Measurements from ENCODE around the gene CEP350. TPM values are rescaled to one million over a fixed set of nuclear protein-coding genes. Genes with fewer than 3 reads are reported as not detected.
"Not testable (repeated sequence)": the region's sequence is repeated elsewhere in the genome, so short reads cannot be mapped to it uniquely, and the experiment has no call there.

Gene CEP350
- total RNA-seq, 1 experiment from 2014 or later = 54.7 TPM

GRCh38 chr1:180112984-180113647, 158.5 kb downstream of the CEP350 start:
- DNase-seq (ENCODE audit: extremely low read depth, low read depth) = no peak

DNA sequence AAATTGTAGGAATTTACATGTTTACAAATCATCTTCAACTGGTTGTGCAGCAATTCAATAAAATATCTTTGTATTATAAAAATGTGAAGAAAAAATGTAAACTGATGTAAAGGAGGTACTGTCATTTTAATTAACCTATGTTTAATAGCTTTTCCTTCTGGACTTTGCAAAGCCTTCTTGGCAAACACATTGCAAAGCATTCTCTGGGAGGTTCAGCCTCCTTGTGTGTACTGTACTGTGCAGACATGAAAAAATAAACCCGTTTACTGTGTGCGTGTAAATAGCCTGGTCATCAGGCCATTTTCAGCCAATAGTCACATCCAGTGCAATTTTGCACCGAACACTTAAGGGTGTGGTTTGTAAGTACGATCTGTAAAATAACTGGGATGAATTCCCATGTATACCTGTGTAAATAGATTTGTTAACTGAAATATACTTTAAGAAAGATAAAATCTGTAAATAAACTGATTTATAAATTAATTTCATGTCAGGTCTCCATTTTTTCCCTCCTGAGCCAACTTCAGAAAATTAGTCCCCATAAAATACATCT, 159.9 kb downstream of the CEP350 start:
- no peak for DNase-seq (ENCODE audit: extremely low read depth, low read depth)

DNA sequence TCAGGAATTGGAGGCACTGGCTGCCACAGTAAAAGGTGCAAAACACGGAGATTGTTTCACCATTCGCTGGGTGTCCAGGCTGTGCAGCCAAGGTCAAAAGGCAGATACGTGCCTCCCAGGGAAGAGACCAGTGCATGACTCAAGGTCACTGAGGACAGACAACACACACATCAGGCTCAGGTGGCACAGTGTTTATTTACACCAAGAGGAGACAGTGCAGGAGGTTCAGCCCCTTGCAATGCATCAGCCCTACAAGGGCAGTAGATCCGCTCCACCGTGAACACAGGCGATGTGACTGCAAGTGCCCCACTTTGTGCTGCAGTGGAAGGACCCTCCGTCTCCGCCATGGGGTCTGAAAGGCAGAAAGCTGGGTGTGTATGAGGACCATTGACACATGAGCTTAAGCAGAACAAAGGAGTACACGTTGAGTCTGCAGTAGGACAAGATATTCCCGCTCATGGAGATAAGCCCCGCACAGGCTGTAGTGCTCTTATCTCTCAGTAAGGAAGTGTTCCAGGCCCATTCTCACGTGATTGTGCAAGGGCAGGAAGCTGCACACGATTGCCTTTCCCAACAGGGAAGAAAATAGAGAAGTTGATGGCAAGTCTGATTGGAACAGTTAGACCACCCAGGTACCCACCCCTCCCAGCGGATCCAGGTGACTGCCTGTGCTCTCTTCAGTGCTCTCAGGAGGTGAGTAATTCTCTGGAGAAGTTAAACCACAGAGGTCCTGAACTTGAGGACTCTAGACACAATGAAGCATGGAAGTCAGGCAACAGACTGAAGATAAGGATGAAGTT, 162.6 kb downstream of the CEP350 start:
- DNase-seq (ENCODE audit: extremely low read depth, low read depth) = no peak

GRCh38 chr1:180117764-180118116, 163.1 kb downstream of the CEP350 start:
- DNase-seq (ENCODE audit: extremely low read depth, low read depth) = peak; percentile 45

DNA sequence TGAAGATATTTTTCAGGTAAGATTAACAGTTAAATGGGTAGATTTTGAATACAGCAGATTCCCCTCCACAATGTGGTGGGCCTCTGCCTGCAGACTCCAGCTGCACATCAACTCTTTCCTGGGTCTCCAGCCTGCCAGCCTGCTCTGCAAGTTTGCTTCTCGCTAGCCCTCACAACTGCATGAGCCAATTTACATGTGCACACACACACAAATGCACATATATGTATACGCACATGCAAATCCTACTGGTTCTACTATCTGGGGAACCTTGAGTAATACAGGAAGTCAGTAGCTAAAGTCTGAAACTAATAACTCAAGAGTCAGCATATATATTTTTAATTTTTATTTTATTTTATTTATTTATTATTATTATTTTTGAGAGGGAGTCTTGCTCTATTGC, 165.2 kb downstream of the CEP350 start:
- DNase-seq (ENCODE audit: extremely low read depth, low read depth) = no peak

- DNase-seq (ENCODE audit: extremely low read depth, low read depth) = peak; percentile 28
These were observed 168.9 kb downstream of the CEP350 start for GRCh38 chr1:180123463-180123936.

DNA sequence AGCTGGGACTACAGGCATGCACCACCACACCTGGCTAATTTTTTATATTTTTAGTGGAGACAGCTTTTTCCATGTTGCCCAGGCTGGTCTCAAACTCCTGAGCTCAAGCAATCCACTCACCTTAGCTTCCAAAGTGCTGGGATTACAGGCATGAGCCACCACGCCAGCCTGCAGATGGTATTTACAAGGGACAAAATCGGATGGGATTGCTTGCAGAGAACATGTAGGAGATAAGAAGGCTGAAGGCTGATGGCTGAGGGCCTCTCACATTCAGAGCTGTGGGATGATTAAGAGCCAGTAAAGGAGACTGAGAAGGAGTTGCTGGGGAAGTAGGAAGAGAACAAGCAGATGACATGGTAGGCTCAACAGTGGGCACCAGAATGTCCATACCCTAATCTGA, 176.0 kb downstream of the CEP350 start:
- DNase-seq (ENCODE audit: extremely low read depth, low read depth) = no peak

DNA sequence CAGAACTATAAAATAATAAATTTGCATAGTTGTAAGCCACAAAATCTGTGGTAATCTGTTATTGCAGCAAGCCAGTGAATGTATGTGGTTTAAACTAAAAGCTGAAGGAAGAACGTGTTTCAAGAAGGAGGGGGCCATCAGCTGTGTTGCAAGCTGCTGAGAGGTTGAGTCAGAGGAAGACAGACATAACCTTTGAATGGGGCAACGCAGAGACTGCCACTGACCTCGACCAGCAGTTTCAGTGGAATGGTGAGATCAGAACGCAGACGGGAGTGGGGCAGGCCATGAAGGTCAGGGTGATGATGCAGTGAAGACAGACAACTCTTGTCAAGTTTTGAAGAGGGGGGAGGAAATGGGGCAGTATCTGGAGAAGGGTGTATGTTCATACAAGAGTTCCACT, 176.9 kb downstream of the CEP350 start:
- DNase-seq (ENCODE audit: extremely low read depth, low read depth) = peak; percentile 26

DNA sequence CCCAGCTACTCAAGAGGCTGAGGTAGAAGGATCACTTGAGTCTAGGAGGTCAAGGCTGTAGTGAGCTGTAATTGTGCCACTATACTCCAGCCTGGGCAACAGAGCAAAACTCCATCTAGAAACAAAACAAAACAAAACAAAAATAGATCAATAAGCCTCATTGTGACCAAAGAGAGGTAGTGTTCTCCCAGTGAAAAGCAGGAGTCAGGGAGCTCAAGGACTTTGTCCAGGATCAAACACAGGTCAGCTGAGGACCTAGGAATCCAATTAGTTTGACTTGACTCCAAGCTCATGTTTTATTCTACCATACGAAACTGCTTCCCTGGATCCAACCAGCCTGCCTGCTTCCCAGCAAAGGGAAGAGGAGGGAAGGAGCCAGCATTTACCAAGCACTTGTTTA, 178.6 kb downstream of the CEP350 start:
- DNase-seq (ENCODE audit: extremely low read depth, low read depth) = no peak

DNA sequence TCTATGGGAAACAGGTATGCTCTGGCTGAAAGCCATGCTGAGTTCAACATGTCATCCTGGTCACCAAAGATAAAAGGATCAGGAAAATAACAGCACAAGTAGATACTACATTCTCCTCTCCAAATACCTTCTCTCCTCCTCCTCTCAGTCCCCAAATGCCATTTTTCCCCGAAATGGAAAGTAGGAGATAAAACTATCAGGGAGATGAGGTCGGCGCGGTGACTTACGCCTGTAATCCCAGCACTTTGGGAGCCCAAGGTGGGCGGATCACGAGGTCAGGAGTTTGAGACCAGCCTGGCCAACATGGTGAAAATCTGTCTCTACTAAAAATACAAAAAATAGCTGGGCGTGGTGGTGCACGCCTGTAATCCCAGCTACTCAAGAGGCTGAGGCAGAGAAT, 179.1 kb downstream of the CEP350 start:
- not testable (repeated sequence) for DNase-seq (ENCODE audit: extremely low read depth, low read depth)

DNA sequence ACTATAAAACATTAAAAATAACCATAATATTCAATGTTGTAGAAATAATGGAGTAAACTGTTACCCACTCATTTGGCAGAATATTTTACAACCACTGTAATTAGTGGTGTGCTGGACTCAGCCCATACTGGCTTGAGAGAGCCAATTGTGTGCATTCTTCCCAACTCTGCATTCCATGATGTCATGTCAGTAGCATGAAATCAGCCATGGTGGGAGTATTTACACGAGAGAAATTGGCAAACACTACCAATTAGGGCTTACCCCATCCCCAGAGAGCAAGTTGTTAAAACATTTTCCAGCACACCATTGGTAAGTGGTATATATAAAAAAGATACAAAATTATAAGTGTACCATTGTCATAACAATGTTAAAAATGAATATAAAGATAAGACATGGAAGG, 180.9 kb downstream of the CEP350 start:
- no peak for DNase-seq (ENCODE audit: extremely low read depth, low read depth)

- DNase-seq (ENCODE audit: extremely low read depth, low read depth) = no peak
These were observed 181.8 kb downstream of the CEP350 start for GRCh38 chr1:180136331-180136967.

DNA sequence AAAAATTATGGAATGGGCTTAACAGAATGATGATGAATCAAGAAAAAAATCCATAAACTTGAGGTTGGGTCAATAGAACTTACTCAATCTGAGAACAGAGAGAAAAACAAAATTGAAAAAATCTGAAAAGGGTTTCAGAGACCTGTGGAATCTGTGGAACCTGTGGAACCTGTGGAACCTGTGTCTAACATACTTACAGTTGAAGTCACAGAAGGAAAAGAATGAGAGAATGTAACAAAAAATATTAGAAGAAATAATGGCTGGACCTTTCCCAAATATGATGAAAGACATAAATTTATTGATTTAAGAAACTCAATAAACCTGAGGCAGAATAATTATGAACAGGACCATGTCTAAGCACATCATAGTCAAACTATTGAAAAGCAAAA, 182.4 kb downstream of the CEP350 start:
- no peak for DNase-seq (ENCODE audit: extremely low read depth, low read depth)

- no peak for DNase-seq (ENCODE audit: extremely low read depth, low read depth)
These were observed 183.2 kb downstream of the CEP350 start for GRCh38 chr1:180137776-180138175.

- DNase-seq (ENCODE audit: extremely low read depth, low read depth) = no peak
These were observed 186.8 kb downstream of the CEP350 start for GRCh38 chr1:180141381-180141934.

DNA sequence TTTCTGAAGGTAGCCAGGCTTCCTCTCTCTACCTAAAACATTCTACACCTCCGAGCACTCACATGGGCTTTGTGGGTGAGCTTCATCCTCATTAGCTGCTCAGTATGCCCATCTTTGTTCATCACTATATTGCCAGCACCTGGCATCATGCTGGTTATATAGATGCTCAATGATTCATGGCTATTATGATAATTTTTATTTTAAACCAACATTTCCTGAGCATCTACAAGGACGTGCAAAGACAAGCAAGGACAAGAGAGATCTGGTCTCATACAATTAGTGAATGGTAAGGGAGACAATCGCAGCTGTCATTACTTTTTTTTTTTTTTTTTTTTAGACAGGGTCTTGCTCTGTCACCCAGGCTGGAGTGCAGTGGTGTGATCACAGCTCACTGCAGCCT, 188.7 kb downstream of the CEP350 start:
- no peak for DNase-seq (ENCODE audit: extremely low read depth, low read depth)

GRCh38 chr1:180144659-180145357, 190.2 kb downstream of the CEP350 start:
- DNase-seq (ENCODE audit: extremely low read depth, low read depth) = no peak

- DNase-seq (ENCODE audit: extremely low read depth, low read depth) = no peak
These were observed 190.8 kb downstream of the CEP350 start for GRCh38 chr1:180145446-180145845.

DNA sequence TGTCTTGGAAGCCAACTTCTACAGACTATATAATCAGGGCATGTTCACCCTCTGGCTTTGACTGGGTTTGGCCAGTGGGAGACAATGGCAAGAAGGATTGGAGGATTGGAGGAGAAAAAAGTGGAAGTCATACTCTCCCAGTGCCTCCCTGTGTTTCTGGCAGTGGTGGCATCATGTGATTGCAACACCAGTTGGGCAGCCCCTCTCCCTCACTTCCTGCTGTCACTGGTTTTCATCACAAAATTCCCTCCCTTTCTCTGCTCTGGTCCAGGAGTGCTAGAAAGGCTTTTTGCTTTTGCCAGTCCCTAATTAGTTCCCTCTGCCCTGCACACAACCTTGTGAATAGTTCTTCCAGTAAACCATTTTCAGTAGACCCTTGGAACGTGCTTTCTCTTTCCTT, 196.4 kb downstream of the CEP350 start:
- no peak for DNase-seq (ENCODE audit: extremely low read depth, low read depth)

DNA sequence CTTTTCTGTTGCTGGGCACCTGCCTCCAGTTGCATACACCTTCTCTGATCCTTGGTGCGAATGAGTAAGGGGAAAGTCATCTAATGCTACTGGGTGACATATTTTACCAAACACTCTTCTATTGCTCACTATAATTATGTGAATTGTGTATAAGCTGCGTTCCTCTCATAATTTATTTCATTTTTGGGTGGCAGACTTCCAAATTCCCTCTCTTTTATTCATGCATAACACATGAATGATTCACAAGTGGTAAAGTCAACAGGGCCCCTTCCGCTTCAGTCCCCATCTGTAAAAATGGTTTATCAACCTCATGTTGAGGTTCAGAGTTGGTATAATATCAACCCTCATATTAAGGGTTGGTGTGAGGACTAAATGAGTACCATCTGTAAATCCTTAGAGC, 196.9 kb downstream of the CEP350 start:
- peak; percentile 41 for DNase-seq (ENCODE audit: extremely low read depth, low read depth)

GRCh38 chr1:180152588-180152987, 198.0 kb downstream of the CEP350 start:
- DNase-seq (ENCODE audit: extremely low read depth, low read depth) = no peak
